ENCODE measurements around the gene TDRD3.

- no peak for TF ChIP-seq CTCF (conservative IDR thresholded peaks at IDR 0.05)
- no peak for TF ChIP-seq EZH2 (IDR thresholded peaks at IDR 0.05; ENCODE audit: low read depth)
Observed at GRCh38 chr13:60484865-60485264, 87.8 kb downstream of the TDRD3 start.
